SK-N-SH (cell line): ENCODE results near the gene ITGA2B. TPM values are rescaled to one million over a fixed set of nuclear protein-coding genes. Genes with fewer than 3 reads are reported as not detected.

Source experiments
- CTCF ChIA-PET: fragments of 300-600, 350-600 bp; formaldehyde crosslinking; extraction: SDS; loops from one replicate; lab custom pipeline; 2021; lab: Yijun Ruan, JAX
- POLR2A ChIA-PET: fragments of 350-600 bp; sonication (Branson Sonifier 250); formaldehyde crosslinking; extraction: SDS; loops from one replicate; lab custom pipeline; 2020; ENCODE audit warnings: antibody characterized with exemption, inconsistent platforms; lab: Yijun Ruan, JAX
- DNase-seq: peaks from one replicate; pipeline ENCODE4 v3.0.0; 2012
- H2AFZ ChIP-seq: fragments of 200-600 bp; sonication (generic); 2 replicates; pipeline ENCODE4 v1.8.1; 2016; ENCODE audit warnings: antibody characterized with exemption, mild to moderate bottlenecking, low read depth
- H3F3A ChIP-seq: fragments of 200-600 bp; sonication (generic); replicated peaks from 2 replicates; pipeline ENCODE3; 2016; ENCODE audit warnings: antibody characterized with exemption, mild to moderate bottlenecking; ENCODE audit not compliant: insufficient read depth
- H3K27ac ChIP-seq, 2 experiments: fragments of 200-500 bp in 1 of 2; fragments of 200-600 bp in 1 of 2; sonication (Bioruptor generic) in 1 of 2; sonication (generic), shearing (Covaris generic) in 1 of 2; 2 replicates each; pipeline versions ENCODE4 v1.5.1 to v1.6.1; 2014 to 2016; ENCODE audit warnings: low read depth in 2 of 2, inconsistent platforms in 1 of 2, low read length in 1 of 2, mild to moderate bottlenecking in 1 of 2, mixed read lengths in 1 of 2
- H3K27me3 ChIP-seq: fragments of 200-600 bp; sonication (generic), shearing (Covaris generic); 2 replicates; pipeline ENCODE4 v1.6.1; 2016; ENCODE audit warnings: mixed run types; ENCODE audit not compliant: insufficient read depth
- H3K36me3 ChIP-seq, 2 experiments: fragments of 200-500 bp in 1 of 2; fragments of 200-600 bp in 1 of 2; sonication (Bioruptor generic) in 1 of 2; sonication (generic) in 1 of 2; replicated peaks in 1 of 2; 2 replicates each; pipeline versions ENCODE3 to v1.5.1; 2014 to 2016; ENCODE audit warnings: low read length in 1 of 2, mild to moderate bottlenecking in 1 of 2; ENCODE audit not compliant: insufficient read depth in 2 of 2, control insufficient read depth in 1 of 2
- H3K4me1 ChIP-seq, 2 experiments: fragments of 200-500 bp in 1 of 2; fragments of 200-600 bp in 1 of 2; sonication (Bioruptor generic) in 1 of 2; sonication (generic), shearing (Covaris generic) in 1 of 2; 2 replicates each; pipeline versions ENCODE4 v1.5.1 to v1.6.1; 2014 to 2016; ENCODE audit warnings: low read depth in 1 of 2, low read length in 1 of 2, mixed run types in 1 of 2; ENCODE audit not compliant: insufficient read depth in 2 of 2, control insufficient read depth in 1 of 2
- H3K4me2 ChIP-seq: fragments of 200-600 bp; sonication (generic), shearing (Covaris generic); 2 replicates; pipeline ENCODE4 v1.6.1; 2017; ENCODE audit warnings: mixed run types
- H3K4me3 ChIP-seq, 2 experiments: fragments of 200-500 bp in 1 of 2; fragments of 200-600 bp in 1 of 2; sonication (Bioruptor generic) in 1 of 2; sonication (generic), shearing (Covaris generic) in 1 of 2; 2 replicates each; pipeline versions ENCODE4 v1.5.1 to v1.8.1; 2014 to 2016; ENCODE audit warnings: low read depth in 2 of 2, inconsistent platforms in 1 of 2, low read length in 1 of 2, mild to moderate bottlenecking in 1 of 2, mixed read lengths in 1 of 2, moderate library complexity in 1 of 2
- H3K79me2 ChIP-seq: fragments of 200-600 bp; sonication (generic); 2 replicates; pipeline ENCODE4 v1.8.1; 2017; ENCODE audit warnings: mild to moderate bottlenecking; ENCODE audit not compliant: insufficient read depth
- H3K9ac ChIP-seq: fragments of 200-600 bp; sonication (generic); 2 replicates; pipeline ENCODE4 v1.6.1; 2017; ENCODE audit warnings: mixed run types
- H3K9me2 ChIP-seq: fragments of 200-600 bp; sonication (generic); 2 replicates; pipeline ENCODE4 v1.6.1; 2017; ENCODE audit warnings: mixed run types
- H3K9me3 ChIP-seq: fragments of 200-600 bp; sonication (generic); 2 replicates; pipeline ENCODE4 v1.6.1; 2017; ENCODE audit warnings: mixed run types, mild to moderate bottlenecking, moderate library complexity
- H4K20me1 ChIP-seq: fragments of 200-600 bp; sonication (generic); 2 replicates; pipeline ENCODE4 v1.6.1; 2017; ENCODE audit warnings: mild to moderate bottlenecking, mixed run types; ENCODE audit not compliant: insufficient read depth
- EP300 ChIP-seq, 2 experiments: IDR thresholded peaks; 2 replicates each; pipeline versions ENCODE4 v1.4.0 to v1.6.1; 2012; ENCODE audit warnings: borderline replicate concordance in 1 of 2, low read depth in 1 of 2, low read length in 1 of 2
- FOXJ3 ChIP-seq: sonication (generic); formaldehyde crosslinking; IDR thresholded peaks from 2 replicates; pipeline ENCODE4 v1.5.1; 2020; ENCODE audit warnings: mild to moderate bottlenecking, missing genetic modification reagents
- GABPA ChIP-seq: IDR thresholded peaks from 2 replicates; pipeline ENCODE4 v1.4.0; 2012; ENCODE audit warnings: low read depth, mild to moderate bottlenecking
- GATA2 ChIP-seq: sonication (generic); formaldehyde crosslinking; IDR thresholded peaks from 2 replicates; pipeline ENCODE4 v1.5.0; 2020; ENCODE audit warnings: mild to moderate bottlenecking, missing genetic modification reagents
- NFIC ChIP-seq: IDR thresholded peaks from 2 replicates; pipeline ENCODE4 v1.4.0; 2012; ENCODE audit warnings: borderline replicate concordance
- NRF1 ChIP-seq: IDR thresholded peaks from 2 replicates; pipeline ENCODE4 v1.6.1; 2012; ENCODE audit warnings: low read depth, mild to moderate bottlenecking, low read length
- RCOR1 ChIP-seq: fragments of 150-350 bp; IDR thresholded peaks from 2 replicates; pipeline ENCODE4 v1.6.1; 2017; ENCODE audit warnings: antibody characterized with exemption, low read length
- RFX5 ChIP-seq: IDR thresholded peaks from 2 replicates; pipeline ENCODE4 v1.6.1; 2012; ENCODE audit warnings: mild to moderate bottlenecking, improper control_type of control experiment, low read length
- YY1 ChIP-seq: IDR thresholded peaks from 2 replicates; pipeline ENCODE4 v1.4.0; 2012; ENCODE audit warnings: low read depth, mild to moderate bottlenecking
- WGBS: methylation state at CpG from one replicate; pipeline ENCODE4 v1.1.6; 2017; ENCODE audit warnings: low lambda C conversion rate; 5-methylcytosine and 5-hydroxymethylcytosine counted together
- polyA plus RNA-seq, 3 experiments: library from polyadenylated mRNA; depleted of rRNA; stranded (reverse); fragments of >200 nt; gene quantifications; 2 replicates each; pipeline ENCODE4 v1.2.3, GENCODE V29; 2012
- TF ChIP-seq, protein P1 (sequence below): IDR thresholded peaks from 2 replicates; pipeline ENCODE4 v1.6.1; 2012; ENCODE audit warnings: mild to moderate bottlenecking, low read depth, low read length, moderate library complexity
- TF ChIP-seq, protein P2 (sequence below): IDR thresholded peaks from 2 replicates; pipeline ENCODE4; 2012
- TF ChIP-seq, protein P3 (sequence below): IDR thresholded peaks from 2 replicates; pipeline ENCODE4 v1.4.0; 2012; ENCODE audit warnings: low read depth, borderline replicate concordance
- TF ChIP-seq, protein P4 (sequence below): IDR thresholded peaks from 2 replicates; pipeline ENCODE4 v1.4.0; 2012; ENCODE audit warnings: low read depth

The ITGA2B gene
- polyA plus RNA-seq, 1 of the 3 experiments (the other 2 are of a cell fraction): 1.3 TPM

DNA sequence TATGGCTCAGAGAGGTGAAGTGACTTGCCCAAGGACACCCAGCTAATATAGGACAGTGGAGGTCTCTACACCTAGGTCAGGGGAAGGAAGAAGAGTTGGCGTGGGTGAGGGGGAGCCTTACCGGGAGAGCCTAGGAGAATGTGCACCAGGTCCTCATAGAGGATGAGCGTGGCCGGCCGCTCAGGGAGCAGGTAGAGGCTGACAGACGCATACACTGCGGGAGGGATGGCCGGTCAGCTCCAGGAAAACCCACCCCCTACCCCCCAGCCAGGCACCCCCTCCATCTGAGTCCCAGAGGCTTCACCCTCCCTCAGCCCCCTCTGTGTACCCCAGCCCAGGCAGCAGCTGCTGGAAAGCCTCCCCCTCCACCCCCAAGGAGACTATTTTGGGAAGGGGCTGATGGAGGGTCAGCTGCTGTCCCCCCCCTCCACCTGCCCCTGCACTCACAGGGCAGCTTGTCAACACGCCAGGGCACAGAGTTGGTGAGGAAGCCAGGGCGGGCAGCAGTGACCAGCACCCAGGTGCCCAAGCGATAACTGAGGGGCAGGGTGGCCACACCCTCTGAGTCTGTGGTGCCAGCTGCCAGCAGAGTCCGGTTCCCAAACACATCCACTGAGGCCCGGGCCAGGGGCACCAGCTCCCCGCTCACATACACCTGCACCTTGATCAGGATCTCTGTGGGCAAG, 29.8 kb downstream of the ITGA2B start (continued):
- TF ChIP-seq, protein P1, sequence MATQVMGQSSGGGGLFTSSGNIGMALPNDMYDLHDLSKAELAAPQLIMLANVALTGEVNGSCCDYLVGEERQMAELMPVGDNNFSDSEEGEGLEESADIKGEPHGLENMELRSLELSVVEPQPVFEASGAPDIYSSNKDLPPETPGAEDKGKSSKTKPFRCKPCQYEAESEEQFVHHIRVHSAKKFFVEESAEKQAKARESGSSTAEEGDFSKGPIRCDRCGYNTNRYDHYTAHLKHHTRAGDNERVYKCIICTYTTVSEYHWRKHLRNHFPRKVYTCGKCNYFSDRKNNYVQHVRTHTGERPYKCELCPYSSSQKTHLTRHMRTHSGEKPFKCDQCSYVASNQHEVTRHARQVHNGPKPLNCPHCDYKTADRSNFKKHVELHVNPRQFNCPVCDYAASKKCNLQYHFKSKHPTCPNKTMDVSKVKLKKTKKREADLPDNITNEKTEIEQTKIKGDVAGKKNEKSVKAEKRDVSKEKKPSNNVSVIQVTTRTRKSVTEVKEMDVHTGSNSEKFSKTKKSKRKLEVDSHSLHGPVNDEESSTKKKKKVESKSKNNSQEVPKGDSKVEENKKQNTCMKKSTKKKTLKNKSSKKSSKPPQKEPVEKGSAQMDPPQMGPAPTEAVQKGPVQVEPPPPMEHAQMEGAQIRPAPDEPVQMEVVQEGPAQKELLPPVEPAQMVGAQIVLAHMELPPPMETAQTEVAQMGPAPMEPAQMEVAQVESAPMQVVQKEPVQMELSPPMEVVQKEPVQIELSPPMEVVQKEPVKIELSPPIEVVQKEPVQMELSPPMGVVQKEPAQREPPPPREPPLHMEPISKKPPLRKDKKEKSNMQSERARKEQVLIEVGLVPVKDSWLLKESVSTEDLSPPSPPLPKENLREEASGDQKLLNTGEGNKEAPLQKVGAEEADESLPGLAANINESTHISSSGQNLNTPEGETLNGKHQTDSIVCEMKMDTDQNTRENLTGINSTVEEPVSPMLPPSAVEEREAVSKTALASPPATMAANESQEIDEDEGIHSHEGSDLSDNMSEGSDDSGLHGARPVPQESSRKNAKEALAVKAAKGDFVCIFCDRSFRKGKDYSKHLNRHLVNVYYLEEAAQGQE: no peak
- TF ChIP-seq NFIC: no peak
- TF ChIP-seq, protein P2, sequence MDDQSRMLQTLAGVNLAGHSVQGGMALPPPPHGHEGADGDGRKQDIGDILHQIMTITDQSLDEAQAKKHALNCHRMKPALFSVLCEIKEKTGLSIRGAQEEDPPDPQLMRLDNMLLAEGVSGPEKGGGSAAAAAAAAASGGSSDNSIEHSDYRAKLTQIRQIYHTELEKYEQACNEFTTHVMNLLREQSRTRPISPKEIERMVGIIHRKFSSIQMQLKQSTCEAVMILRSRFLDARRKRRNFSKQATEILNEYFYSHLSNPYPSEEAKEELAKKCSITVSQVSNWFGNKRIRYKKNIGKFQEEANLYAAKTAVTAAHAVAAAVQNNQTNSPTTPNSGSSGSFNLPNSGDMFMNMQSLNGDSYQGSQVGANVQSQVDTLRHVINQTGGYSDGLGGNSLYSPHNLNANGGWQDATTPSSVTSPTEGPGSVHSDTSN: no peak
- no peak for TF ChIP-seq FOXJ3 (CRISPR knock-in tag)
- TF ChIP-seq EP300 (IDR thresholded peaks at IDR 0.05; ENCODE audit: borderline replicate concordance in 1 of 2, low read depth in 1 of 2, low read length in 1 of 2): no peak
- no peak for TF ChIP-seq YY1
- TF ChIP-seq, protein P3, sequence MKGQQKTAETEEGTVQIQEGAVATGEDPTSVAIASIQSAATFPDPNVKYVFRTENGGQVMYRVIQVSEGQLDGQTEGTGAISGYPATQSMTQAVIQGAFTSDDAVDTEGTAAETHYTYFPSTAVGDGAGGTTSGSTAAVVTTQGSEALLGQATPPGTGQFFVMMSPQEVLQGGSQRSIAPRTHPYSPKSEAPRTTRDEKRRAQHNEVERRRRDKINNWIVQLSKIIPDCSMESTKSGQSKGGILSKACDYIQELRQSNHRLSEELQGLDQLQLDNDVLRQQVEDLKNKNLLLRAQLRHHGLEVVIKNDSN: no peak
- TF ChIP-seq GABPA: no peak
- no peak for TF ChIP-seq RFX5

DNA sequence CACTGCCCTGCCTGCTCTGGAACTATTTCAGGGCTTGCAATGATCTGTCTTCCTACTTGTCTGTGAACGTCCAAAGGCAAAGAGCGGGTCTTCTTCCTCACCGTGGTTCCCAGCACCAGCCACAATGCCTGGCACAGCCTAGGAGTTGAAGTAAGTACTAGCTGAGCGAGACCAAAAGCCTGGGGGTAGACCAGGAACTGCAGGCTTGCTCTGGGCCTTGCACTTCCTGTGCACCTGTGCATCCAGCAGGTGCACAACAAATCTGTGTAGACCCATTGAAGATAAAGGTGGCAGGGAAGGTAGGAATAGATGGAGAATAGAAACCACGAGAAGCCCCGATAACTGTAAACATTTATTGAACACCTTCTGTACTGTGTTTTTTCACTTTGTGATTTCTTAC, 30.4 kb downstream of the ITGA2B start:
- Histone ChIP-seq H3K9me3 (no peaks in the 10 kb centered on the region), H3K4me3 (no peak overlapping the region), H3K9ac (no peak overlapping the region), H3K36me3 (peaks cover 0 to 2% of the 10 kb centered on the region in 2 experiments), H3K9me2 (no peaks in the 10 kb centered on the region), H3F3A (no peaks in the 10 kb centered on the region), H3K79me2 (peaks cover 7% of the 10 kb centered on the region; the same call in 1 of the 2 replicates), H3K27ac (no peak overlapping the region), H3K4me2 (no peak overlapping the region), H2AFZ (no peak overlapping the region), H3K27me3 (no peaks in the 10 kb centered on the region), H3K4me1 (peaks cover 3 to 22% of the 10 kb centered on the region in 2 experiments; a peak in 1 of 4 replicates), H4K20me1 (peaks cover 11% of the 10 kb centered on the region; the same call in 1 of the 2 replicates)
- ChIA-PET POLR2A (interaction anchor here (1.3 kb wide), 1 partner anchor 13 kb away, joined by 3 read pairs; no protein-coding TSS in a partner anchor), CTCF (interaction anchor here (0.6 to 7.6 kb wide), 5 partner anchors 9 to 28 kb away, joined by 3 to 85 read pairs (median 13); partner anchors contain the start of gene GRN)
- WGBS: 84% methylated on average over 6 of the region's 6 CpGs
- TF ChIP-seq, protein P4, sequence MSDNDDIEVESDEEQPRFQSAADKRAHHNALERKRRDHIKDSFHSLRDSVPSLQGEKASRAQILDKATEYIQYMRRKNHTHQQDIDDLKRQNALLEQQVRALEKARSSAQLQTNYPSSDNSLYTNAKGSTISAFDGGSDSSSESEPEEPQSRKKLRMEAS: no peak
- TF ChIP-seq RCOR1 (no peak), NRF1 (no peak), GATA2 (CRISPR knock-in tag) (no peak)
- no peak for DNase-seq
